ENCODE measurements around the gene RPL10. TPM values are rescaled to one million over a fixed set of nuclear protein-coding genes. Genes with fewer than 3 reads are reported as not detected.

RPL10 gene
- total RNA-seq, 1 donor from 2014 or later, result 2,020 TPM

DNA sequence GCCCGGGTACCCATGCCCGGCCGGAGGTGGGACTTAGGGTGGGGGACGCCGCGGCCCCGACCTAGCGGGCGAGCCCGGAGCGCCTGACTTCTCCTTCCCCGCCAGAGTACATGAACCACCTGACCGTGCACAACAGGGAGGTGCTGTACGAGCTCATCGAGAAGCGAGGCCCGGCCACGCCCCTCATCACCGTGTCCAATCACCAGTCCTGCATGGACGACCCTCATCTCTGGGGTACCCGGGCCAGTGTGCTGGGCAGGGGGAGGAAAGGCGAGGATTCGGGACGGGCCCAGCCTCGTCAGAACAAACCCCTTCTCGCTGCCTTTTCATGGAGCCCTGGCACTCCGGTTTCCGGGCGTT, 13.8 kb downstream of the RPL10 start:
- DNase-seq (peak; percentile 78), ATAC-seq (ENCODE audit: poor library complexity) (peak; percentile 85)
- intact Hi-C loops (cut with DNase I), result no loop called here

DNA sequence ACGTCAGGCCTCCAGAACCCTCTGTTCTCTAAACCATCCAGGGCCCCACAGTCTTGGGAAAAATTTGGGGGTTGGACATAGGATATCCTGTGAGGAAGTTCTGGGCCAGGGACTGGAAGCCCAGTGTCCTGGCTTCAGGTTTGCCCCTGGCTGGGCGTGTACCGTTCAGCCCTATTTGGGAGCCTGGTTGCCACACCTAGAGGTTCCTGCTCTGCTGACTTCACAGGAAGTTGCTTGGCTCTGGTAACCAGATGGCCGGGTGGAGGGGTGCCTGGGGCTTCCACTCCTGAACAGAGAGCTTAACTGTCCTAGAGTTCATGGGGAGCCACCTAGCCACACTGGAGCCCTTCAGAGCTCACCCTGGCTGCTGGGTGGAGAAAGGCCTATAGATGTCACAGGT, 14.3 kb downstream of the RPL10 start:
- intact Hi-C loops (cut with DNase I), result no loop called here
- peak; percentile 49 for DNase-seq
- ATAC-seq (ENCODE audit: poor library complexity), result no peak

DNA sequence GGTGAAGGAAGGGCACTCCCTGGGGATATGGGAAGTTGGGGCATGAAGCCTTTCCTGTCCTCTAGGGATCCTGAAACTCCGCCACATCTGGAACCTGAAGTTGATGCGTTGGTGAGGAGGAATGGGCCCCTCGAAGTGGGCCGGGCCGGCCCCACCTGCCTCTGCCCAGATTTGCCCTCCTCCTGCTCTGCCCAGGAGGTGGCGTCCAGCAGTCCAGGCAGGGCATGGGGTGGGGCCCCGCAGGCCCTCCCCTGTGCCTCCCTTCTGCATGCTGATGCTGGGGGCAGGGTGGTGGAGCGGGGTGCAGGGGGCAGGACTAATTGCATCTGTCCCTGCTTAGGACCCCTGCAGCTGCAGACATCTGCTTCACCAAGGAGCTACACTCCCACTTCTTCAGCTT, 15.0 kb downstream of the RPL10 start:
- DNase-seq, result no peak
- intact Hi-C loops (cut with DNase I), result no loop called here
- no peak for ATAC-seq (ENCODE audit: poor library complexity)

GRCh38 chrX:154417157-154417556, 19.0 kb downstream of the RPL10 start:
- ATAC-seq (ENCODE audit: poor library complexity) (no peak), DNase-seq (no peak)
- intact Hi-C loops (cut with DNase I), result no loop called here

DNA sequence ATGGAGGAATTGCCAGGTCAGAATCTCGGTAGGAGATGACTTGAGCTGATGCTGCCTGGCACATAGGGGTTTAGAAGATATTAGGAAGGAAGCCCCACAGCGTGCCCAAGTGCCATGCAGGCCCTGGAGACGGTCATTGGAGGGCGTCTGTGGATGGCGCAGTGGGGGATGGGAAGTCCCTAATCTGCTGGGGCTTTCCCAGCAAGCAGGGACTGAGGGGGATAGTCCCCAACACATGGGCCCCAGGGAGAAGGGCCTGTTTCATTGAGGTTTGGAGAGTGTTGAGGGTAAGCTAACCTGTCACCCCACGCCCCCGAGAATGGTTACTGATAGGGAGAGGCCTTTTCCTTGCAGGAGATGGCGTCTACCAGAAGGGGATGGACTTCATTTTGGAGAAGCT, 21.0 kb downstream of the RPL10 start:
- intact Hi-C loops (cut with DNase I), result no loop called here
- no peak for ATAC-seq (ENCODE audit: poor library complexity)
- no peak for DNase-seq

DNA sequence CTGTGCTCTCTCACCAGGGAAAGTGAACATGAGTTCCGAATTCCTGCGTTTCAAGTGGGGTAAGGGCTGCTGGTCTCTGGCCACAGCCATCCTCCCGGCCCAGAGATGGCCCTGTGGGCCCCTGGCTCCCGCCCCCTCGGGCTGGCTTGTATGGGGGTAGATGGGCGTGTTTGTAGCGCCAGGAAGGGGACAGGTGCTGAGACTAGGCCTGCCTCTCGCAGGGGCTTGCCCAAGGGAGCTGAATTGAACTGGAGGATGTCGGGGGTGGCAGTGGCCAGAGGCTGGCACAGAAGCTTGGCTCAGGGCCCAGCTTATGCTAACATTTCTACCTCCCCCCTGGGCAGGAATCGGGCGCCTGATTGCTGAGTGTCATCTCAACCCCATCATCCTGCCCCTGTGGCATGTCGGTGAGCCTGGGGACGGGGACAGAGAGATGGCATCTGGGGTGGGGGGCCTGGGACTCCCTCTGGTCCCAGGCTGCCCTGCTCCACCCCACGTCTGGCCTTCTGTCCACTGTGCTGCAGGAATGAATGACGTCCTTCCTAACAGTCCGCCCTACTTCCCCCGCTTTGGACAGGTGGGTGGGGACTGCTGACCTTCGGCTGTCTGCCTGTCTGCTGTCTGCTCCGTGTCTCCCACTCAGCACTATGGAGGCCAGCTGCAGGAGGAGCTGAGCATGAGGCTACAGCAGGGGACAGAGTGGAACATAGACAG, 21.7 kb downstream of the RPL10 start:
- ATAC-seq (ENCODE audit: poor library complexity) (peak; percentile 93), DNase-seq (peak; percentile 60)
- intact Hi-C loops (cut with DNase I), result no loop called here

DNA sequence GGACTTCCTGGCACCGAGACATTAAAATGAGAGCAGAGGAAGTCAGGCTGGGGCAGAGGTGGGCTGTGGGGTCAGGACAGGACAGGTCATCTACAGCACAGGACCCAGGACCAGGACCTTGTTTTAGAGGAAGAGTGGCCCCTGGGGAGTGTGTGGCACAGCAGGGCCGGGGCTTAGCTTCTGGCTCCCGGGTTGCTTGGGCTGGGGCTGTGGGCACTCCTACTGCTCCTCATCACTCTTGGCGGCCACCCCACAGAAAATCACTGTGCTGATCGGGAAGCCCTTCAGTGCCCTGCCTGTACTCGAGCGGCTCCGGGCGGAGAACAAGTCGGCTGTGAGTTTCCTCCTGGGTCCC, 22.2 kb downstream of the RPL10 start:
- DNase-seq (no peak), ATAC-seq (ENCODE audit: poor library complexity) (peak; percentile 38)
- intact Hi-C loops (cut with DNase I), result no loop called here

- intact Hi-C loops (cut with DNase I), result no loop called here
- no peak for DNase-seq
- no peak for ATAC-seq (ENCODE audit: poor library complexity)
These were observed 29.0 kb downstream of the RPL10 start for GRCh38 chrX:154426916-154427770.

- DNase-seq (peak; percentile 96), ATAC-seq (ENCODE audit: poor library complexity) (peak; percentile 99)
- intact Hi-C loops (cut with DNase I), result no loop called here
These were observed 30.3 kb downstream of the RPL10 start, which contains the start of gene ATP6AP1 for GRCh38 chrX:154428176-154429171. Gene ATP6AP1 (plus strand): TSS chrX:154428677. CDS start chrX:154428693, 16 bp downstream.

DNA sequence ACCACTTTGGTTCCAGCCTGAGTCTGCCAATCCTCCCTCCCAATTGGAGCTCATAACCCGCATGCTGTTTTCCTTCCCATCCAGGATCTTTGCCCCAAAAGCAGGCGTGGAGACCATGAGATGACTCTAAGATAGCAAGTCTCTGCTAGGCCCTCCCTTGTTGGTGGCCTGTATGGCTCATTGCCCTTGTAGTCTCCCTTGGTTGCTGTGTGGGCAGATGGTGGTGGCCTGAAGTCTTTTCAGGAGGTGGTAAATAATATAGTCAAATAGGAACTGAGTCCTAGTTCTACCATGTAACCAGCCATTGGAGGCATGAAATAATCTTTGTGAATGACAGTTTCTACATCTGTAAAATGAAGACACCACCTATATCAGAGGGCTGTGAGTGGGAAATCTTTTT, 31.5 kb downstream of the RPL10 start:
- intact Hi-C loops (cut with DNase I), result no loop called here
- DNase-seq (no peak), ATAC-seq (ENCODE audit: poor library complexity) (no peak)

- no peak for DNase-seq
- intact Hi-C loops (cut with DNase I), result no loop called here
- ATAC-seq (ENCODE audit: poor library complexity), result no peak
These were observed 32.3 kb downstream of the RPL10 start for GRCh38 chrX:154430479-154430878.

DNA sequence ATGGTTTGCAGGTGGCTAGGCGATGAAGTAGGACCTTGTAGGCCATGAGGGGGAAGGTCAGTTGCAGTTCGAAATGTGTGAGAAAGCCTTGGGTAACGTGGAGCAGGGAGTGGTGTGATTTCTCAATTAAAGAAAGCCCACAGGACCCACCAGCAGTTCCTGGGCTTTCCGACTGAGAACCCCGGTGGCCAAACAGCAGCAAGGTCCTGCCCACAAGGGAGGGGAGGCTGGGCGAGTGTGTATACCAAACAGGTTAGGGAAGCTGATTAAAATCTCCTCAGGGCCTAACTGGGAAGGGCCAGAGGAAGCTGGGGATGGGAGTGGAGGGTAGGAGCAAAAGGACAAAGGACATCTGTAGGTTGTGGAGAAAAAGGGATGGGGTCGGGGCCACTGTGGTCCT, 32.7 kb downstream of the RPL10 start:
- intact Hi-C loops (cut with DNase I), result no loop called here
- no peak for ATAC-seq (ENCODE audit: poor library complexity)
- no peak for DNase-seq

- intact Hi-C loops (cut with DNase I), result no loop called here
- no peak for ATAC-seq (ENCODE audit: poor library complexity)
- DNase-seq, result peak; percentile 55
These were observed 33.2 kb downstream of the RPL10 start for GRCh38 chrX:154431341-154431740.

GRCh38 chrX:154432210-154432609, 34.0 kb downstream of the RPL10 start:
- DNase-seq, result no peak
- intact Hi-C loops (cut with DNase I), result no loop called here

DNA sequence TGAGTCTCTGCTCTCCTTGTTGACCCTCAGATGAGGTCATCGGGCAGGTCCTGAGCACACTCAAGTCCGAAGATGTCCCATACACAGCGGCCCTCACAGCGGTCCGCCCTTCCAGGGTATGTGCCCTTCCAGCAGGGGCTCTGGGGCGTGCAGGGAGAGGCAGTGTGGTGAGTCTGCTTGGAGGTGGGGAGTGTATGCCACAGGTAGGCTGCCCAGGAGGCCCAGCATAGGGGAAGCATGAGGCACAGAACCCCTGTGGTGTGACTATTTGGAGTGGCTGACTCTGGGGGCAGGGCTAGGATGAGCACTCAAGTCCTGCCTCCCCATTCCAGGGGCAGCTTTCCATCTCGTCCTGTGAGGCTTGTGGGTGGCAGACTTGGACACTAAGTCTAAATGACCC, 35.4 kb downstream of the RPL10 start:
- intact Hi-C loops (cut with DNase I), result no loop called here
- no peak for DNase-seq
- ATAC-seq (ENCODE audit: poor library complexity), result no peak

More at GRCh38 chrX:154432210-154432609, 34.0 kb downstream of the RPL10 start:
- no peak for ATAC-seq (ENCODE audit: poor library complexity)

- ATAC-seq (ENCODE audit: poor library complexity), result no peak
- no peak for DNase-seq
- intact Hi-C loops (cut with DNase I), result no loop called here
These were observed 36.4 kb downstream of the RPL10 start for GRCh38 chrX:154434394-154435168.

DNA sequence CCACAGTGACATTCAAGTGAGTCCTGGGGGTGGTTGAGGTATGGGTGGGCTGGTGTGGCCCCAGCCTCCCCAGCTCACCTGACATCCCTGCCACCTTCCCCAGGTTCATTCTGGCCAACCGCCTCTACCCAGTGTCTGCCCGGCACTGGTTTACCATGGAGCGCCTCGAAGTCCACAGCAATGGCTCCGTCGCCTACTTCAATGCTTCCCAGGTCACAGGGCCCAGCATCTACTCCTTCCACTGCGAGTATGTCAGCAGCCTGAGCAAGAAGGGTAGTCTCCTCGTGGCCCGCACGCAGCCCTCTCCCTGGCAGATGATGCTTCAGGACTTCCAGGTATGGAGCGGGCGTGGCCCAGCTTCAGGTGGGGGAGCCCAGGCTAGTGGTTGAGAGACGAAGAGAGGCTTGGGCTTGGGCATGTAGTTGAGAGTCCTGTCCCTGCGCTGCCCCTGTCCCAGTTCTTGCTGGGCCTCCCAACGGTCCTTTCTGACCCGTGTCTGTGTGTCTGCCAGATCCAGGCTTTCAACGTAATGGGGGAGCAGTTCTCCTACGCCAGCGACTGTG, 37.1 kb downstream of the RPL10 start:
- no peak for DNase-seq
- no peak for ATAC-seq (ENCODE audit: poor library complexity)
- intact Hi-C loops (cut with DNase I), result no loop called here

DNA sequence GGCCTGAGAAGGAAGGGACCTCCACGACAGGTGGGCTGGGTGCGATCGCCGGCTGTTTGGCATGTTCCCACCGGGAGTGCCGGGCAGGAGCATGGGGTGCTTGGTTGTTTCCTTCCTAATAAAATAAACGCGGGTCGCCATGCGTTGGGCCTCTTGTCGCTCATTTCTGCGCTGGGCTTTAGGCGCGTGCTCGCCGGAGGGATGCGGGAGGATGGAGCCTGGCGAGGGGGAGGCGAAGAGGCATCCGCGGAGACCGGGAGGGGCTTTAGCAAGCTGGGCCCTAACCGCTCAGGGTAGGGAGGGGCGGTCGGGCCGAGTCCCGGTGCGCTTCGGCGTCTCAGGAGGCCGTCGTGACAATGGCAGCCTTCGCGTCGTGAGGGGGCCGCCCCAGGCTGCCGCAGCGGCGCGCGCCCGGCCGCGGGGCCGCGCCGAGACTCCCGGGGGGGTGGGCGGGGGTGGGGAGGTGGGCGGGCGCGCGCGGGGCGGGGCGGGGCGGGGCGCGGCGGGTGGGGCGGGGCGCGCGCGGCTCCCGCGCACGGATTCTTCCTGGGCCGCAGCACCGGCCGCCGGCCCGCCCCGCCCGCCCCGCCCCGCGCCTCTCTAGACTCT, 38.3 kb downstream of the RPL10 start:
- no peak for DNase-seq
- intact Hi-C loops (cut with DNase I), result no loop called here
- peak; percentile 38 for ATAC-seq (ENCODE audit: poor library complexity)

Data from Right ventricle myocardium superior (tissue), 1 donor.